Measurements from ENCODE around the gene IPO13.

GRCh38 chr1:44000122-44000665, 53.4 kb downstream of the IPO13 start:
- TF ChIP-seq CTCF (IDR thresholded peaks at IDR 0.05 in 8 of 11, conservative IDR thresholded peaks at IDR 0.05 in 3 of 11) (no peak), POLR2A (IDR thresholded peaks at IDR 0.05) (no peak), POLR2AphosphoS5 (IDR thresholded peaks at IDR 0.05) (no peak)

Data from spleen (tissue), 7 donors.